Fibroblast of skin of abdomen (primary cell): ENCODE data around the gene CACNA1B.

Experiments used
- DNase-seq: peaks from one replicate; pipeline ENCODE4 v3.0.0-alpha.2; 2013

The CACNA1B gene

DNA sequence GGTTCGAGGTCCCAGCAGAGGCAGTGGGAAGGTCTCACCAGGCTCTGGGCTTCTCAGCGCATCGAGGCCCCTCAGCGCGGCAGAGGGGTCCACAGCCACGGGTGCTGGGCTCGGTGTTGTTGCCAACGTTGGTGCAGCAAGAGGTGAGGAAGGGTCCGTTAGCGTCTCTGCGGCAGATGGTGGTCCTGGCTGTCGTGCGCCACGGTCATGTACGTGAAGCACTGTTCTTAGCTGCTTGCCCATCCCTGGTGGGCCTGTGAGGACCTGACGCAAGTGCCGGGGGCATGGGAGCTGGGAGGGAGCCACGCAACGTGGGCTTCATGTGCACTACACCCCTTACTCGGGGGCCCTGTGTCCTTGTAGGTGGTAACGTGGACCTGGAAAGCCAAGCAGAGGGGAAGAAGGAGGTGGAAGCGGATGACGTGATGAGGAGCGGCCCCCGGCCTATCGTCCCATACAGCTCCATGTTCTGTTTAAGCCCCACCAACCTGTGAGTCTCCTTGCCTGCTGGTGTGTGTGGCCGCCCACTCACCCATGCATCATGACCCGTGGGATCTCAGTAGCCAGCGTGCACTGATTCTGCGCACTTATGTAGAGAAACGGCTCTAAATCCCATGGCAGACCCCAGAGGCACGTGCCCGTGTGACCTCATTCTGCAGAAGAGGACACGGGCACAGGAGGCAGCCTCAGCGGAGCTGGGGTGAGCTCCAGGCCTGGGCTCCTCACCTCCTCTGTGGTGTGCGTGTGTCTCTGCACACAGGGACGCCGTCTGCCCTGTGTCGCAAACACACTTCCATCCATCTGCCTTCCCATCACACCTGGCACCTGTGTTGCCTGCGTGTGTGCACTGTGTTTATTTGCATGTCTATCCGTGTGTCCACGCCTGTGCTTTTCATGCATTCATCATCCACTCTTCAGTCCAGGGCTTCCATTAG lies 166.1 kb downstream of the CACNA1B start:
- no peak for DNase-seq

DNA sequence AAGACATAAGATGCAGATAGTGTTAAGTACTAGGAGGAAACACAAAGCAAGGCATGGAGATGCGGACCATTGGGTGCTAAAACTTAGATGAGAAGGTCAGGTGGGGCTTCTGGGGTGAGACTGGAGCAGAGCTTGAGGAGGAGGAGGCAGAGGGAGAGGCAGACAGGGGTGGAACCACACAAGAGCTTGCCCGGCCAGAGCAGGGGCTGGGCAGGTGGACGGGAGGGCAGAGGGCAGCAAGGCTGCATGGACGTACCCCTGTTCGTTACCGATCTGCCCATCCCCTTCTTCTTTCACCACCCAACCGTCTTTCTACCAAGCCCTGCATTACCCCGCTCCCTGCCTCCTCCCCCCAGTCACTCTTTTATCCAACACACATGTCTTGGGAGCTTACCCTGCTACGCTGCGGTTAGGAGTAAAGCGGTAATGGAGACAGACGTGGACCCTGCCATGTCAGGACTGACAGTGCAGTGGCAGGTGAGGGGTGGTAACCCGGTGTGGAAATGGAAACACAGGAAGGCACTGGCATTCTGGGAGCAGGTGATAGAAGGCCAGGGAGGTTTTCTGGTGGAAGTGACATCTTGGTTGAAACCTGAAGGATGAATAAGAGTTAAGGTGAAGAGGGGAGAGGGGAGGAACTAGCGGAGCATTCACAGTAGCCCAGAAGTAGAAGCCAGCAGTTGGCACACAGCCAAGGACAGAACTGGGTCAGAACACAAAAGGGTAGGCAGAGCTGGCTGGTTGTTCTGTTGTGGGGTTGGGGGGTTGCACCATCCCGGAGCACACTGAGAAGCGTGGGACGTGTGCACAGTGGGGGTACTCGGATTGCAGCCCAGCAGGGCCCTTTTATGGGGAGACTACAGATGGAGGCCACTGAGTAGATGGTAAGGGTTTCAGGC lies 167.2 kb downstream of the CACNA1B start:
- DNase-seq: no peak

DNA sequence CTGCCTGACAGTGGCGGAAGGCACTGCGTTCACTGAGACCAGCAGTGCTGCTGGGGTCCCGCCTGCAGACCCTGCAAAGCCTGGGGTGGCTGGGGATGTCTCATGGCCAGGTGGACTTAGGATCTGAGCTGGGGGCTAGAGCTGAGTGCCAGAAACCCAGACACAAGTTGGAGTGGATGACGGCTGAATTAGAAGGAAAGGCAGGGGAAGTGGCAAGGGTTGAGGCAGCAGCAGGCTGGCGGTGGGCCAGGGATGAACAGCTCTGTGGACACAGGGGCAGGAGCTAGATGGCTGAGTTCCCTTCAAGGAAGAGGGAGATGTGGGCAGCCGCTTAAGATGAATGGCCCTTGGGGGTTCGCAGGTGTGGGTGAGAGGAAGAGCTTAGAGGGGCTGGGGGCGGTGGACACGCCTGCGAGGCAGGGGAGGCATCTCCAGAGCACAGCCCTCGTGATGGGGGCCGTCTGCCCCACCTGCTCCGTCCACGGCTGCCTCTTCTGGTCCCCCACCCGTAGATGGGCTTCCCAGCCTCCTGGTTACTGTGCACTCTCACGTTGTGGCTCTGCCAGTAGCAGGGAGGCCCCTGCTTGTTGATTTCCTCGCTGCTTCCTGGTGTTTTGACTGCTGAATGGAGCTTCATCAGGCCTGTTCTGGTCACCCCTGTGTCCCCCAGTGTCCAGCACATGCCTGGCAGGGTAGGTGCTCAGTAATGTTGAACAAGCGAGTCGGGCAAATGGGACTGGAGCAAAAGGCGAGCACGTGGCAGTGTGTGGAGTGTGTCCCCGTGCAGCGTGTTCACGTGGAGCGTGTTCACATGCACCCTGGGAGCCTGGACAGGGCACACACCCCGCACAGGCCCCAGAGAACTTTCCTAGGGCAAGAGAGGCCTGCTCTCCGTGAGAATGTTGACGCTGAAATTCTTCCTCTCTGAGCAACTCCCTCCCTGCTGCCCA lies 168.2 kb downstream of the CACNA1B start:
- no peak for DNase-seq

DNA sequence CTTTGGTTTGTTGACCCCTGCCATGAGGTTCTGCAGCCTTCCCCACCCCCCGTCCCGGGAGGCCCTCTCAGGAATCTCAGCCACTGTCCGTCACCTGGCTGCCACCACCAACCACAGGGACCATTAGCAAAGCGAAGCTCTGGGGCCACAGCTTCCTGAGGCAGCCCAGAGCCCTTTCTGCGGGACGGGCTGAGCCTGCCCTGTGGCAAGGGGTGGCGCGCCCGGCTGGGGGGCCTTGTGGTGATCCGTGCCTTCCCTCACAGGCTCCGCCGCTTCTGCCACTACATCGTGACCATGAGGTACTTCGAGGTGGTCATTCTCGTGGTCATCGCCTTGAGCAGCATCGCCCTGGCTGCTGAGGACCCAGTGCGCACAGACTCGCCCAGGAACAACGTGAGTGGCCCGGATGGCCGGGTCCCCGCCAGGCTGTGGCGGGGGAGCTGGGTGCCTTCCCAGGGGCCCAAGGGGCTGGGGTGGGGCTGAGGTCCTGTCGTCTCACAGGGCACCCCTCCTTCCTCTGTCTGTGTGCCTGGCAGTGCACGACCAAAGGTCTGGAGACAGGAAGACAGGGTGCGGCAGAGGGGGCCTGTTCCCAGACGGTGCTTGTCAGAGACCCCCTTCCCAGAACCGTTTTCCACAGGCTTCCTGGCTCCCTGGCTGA lies 169.2 kb downstream of the CACNA1B start:
- no peak for DNase-seq

DNA sequence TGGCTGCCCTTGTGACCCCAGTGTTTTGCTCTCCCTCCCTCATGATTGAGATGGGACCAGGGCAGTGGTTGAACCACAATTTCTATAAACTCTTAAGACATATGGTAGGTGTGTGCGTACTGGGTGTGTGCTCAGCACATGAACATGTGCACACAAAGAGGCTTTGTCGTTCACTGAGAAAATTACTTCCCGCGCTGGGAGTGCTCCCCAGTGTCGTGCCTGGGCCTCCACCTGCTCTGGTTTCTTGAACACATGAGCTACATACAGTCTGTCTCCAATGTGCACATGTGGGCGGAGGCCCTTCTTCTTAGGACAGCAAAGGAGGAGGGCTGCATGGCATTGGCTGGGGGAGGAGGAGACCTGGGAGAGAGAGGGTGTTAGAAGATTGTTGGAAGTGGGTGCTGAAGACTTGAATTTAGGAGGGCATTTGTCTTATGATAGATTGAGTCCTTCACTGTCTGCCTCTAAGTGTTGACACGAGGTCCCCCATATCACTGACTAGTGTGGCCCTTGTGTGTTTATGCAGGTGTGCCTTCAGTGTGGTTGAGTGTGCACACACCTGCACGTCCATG lies 170.0 kb downstream of the CACNA1B start:
- DNase-seq: no peak

DNA sequence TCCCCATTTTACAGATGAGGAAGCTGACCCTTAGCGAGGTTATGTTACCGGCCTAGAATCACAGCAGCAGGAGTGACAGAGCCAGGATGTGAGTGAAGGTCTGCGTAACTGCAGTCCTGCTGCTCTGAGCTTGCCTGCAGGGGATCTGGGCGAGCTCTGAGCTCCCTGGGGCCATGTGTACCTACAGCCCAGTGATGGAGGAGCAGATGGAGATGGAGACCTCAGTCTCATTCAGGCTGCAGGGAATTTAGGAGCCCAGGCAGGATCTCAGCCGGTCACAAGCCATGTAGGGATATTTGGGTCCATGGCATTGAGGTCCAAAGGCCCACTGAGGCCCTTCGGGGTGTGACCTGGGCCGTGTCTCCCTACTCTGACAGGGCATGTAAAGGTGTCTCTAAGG lies 170.6 kb downstream of the CACNA1B start:
- no peak for DNase-seq

DNA sequence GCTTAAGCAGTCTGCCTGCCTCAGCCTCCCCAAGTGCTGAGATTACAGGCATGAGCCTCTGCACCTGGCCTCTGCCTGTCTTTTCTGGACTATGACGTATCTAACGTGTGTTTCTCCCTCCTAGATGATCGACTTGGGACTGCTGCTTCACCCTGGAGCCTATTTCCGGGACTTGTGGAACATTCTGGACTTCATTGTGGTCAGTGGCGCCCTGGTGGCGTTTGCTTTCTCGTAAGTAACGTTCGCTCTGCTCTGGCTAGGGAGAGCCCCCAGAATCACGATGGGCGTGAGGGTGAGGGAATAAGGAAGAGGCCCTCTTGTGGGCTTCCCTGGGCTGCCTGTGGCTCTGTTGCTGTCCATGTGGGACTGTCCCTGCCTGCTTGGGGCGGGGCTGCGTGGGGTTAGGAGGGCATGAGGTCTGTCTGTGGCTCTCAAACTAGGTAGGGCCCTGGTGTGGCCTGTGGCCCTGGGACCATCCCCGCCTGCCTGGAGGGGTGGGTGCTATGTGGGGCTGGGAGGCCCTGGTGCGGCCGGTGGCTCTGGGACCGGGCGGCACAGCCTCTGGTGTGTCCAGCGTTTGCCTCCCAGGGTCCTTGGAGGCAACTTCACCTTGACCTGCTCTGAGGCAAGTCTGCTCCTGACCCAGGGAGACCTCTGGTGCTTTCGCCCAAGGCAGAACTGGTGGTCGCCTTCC lies 171.7 kb downstream of the CACNA1B start:
- DNase-seq: no peak

DNA sequence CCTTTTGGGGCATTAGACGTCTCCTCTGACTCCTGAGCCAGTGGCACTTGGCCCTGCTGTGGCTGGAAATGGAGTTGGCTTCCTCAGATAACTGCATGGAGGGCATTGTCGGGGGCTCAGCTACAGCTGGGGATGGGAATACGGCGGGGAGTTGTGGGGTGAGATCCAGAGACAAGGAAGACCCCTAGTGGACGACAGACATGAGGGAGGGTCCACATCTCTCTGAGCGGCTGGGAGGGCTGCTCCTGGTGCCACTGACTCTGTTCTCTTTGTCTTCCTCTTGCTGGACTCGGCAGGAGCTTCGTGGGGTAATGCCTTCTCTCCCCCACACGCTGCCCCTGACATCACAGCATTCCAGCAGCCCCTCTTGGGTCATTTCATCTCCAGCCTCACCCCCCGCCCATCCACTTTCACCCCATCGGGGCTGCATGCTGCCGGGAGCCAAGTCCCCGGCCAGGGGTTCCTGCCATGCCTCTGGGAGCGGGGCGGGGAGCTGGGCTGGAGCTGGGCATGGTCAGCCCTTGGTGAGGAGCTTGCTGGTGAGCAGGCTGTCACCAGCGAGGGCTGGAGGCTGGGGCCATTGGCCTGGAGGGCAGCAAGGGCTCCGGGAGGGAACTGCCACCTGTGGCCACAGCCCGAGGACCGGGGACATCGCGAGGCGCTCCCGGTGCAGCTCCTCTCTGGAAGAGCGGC lies 172.3 kb downstream of the CACNA1B start:
- DNase-seq: no peak

DNA sequence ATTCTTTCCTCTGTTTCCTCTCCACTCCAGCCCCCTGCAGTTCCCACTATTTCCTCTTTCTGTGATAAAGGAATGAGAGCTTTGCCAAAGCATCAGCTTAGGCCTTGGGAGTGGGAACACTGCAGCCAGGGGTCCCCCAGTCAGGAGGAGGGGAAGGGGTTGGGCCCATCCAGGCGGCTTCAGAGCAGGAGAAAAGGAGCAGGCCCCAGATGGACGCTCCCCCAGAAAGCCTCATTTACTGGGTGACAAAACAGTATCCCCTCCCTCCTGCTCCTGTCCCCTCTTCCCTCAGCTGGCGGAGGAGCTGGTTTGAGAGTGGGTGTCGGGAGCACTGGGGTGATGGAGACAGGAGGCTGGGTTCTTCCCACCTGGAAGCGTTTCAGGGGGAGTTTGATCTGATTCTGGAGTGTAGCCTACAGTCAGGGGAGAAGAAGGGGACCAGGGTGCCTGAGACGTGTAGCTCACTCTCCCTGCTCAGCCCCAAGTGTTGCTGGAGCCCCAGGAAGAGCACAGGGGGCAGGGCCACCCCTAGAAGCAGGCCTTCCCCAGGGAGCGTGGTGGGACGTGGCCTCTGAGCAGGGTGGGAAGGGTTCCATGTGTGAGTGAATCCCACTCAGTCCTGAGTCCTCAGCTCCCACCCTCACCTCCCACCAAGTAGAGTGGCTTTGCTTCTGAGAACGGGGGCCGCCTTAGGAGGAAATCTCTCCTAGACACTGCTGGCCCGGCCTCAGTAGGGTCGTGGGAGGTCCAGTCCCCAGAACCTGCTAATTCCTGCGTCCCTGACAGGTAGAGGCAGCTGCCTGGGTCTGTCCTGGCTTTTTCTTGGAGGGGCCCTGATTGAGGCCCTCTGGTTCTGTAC lies 173.1 kb downstream of the CACNA1B start:
- DNase-seq: no peak

DNA sequence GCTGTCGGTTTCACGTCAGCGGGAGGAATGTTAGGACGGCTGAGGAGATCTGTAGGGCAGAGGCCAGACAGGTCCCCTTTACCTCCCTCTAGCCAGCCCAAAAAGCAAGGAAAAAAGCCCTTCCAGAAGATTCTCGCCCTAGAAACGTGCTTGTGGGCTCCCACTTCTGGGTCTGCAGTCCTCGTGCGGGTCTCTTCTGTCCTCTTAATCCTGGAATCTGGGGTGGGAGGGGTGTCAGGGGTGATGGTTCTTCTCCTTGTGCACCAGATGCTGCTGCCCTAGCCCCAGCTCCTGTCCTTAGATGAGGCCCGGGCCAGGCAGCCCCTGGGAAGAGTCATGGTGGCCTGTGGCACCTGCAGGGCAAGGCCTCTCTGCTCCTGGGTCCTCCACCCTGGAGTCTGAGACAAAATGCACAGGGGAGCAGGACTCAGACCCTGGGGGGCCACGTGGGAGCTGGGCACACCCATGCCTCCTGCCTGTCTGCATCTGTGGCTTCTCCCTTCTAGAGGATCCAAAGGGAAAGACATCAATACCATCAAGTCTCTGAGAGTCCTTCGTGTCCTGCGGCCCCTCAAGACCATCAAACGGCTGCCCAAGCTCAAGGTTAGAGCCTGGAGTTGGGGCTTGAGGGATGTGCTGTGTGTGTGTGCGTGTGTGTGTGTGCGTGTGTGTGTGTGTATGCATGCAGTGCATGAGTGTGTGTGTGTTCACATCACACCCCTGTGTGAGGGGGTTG lies 174.2 kb downstream of the CACNA1B start:
- no peak for DNase-seq

DNA sequence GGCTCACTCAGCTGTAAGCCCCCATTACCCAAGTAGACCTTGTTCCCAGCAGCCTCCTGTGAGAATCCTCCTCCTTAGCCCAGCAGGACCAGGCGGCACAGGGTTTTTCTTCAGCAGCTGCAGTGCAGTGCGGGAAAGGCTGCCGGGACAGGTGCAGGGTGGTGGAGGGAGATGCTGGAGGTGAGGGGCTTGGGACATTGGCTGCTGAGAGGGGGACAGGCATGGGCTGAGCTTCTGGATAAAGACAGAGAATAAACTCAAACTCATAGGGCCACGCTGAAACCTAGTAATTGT lies 174.7 kb downstream of the CACNA1B start:
- DNase-seq: no peak

DNA sequence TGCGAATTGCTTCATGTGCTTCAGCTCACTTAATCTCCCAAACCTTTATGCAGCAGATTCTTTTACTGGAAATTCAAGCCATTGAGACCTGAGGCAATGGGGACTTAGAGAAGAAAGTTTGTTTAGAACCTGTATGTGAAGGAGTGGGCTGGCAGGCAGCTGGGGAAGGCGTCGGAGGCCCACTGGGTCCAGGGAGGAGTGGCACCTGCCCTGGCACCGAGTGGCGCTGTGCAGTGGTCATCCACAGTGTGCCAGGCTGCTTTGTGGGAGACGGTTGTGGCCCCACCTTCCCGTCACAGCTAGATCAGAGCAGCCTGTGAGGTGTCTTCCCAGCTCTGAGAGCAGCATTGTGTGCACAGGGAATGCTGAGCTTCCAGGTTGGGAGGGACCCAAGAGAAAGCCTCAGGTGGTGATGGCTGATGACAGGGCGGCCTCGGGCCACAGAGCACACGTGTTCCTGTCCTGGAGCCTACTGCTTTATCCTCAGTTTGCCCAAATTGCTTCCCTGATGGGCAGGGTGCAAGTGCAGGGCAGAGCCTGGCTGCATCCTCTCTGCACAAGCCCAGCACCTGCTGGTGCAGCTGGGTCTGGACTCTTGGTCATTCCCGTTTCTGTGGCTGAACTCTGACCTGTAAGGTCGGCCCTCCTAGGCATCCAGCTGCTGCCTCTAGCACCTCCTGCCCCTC lies 175.2 kb downstream of the CACNA1B start:
- DNase-seq: no peak

DNA sequence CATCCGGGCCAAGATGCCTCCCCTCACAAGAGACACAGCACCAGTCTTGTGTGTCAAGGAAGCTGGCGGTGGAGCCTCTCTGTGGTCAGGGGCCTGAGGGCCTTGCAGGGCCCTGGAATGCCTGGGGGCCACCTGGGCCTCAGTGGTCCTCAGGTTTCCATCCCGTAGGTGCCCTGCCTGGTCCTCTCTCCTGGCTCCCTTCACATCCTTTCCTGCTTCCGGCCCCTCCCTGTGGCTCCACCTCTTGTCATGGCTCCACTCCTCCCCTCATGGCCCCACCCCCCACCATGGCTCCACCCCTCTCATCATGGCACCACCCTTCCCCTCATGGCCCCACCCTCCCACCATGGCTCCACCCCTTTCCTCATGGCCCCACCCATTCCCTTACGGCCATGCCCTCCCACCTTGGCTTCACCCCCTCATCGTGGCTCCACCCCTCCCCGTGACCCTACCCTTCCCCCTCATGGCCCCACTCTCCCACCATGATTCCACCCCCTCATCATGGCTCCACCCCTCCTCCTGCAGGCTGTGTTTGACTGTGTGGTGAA lies 175.8 kb downstream of the CACNA1B start:
- no peak for DNase-seq

DNA sequence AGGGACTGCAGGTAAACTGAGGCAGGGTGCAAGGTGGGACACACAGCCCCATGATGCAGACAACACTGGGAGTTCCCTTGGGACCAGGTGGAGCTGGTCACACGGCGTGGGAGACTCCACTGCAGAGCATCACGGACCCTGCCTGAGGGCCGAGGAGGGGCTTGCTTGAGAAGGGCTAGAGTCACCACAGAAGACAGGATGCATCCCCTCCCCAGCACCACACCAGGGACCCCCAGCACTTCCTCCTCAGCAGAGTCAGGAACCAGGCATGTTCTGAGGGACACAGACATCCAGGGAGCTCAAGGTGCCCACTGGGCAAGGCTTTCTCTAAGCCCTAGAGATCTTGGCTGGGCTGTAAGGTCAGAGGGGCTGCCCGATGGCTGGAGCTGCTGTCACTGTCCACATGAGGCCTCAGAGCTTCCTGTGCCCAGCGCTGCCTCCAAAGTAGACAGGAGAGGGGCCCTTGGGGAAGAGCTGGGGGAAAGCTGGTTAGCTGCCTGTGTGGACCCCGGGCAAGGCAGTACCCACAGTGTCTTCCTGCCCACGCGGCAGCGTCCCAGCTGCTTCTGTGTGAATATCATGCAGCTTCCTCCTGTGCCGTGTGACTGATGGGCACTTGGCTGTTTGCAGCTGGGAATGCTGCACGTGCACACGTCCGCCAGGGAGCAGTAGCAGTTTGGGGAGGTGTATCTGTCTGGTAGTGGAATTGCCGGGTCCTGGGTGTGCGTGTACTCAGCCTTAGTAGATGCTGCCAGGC lies 176.6 kb downstream of the CACNA1B start:
- no peak for DNase-seq

DNA sequence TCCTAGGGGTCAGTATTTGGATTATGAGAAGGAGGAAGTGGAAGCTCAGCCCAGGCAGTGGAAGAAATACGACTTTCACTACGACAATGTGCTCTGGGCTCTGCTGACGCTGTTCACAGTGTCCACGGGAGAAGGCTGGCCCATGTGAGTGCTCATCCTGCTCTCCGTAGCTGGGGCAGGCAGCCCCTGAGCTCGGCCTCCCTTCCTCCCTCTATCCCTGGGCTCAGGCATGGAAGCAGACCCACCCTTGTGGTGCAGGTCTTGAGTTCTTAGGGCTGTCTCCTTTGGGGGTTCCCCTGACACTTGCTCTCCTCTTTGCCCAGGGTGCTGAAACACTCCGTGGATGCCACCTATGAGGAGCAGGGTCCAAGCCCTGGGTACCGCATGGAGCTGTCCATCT lies 180.1 kb downstream of the CACNA1B start:
- no peak for DNase-seq

DNA sequence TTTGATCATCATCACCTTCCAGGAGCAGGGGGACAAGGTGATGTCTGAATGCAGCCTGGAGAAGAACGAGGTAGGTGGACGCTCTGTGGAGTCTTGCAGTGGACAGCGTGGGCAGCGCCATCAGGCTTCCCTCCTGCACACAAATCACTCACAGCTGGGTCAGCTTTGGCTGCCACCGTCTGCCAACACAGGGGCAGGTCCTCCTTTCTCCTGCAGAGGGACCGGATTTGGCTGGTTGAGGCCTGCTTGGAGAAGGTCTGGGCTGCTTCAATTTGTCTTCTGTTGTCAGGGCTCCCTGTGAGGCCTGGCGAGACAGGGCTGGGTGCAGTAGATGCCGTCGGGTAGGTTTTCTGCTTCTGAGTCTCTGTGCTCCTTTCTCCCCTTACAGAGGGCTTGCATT lies 180.6 kb downstream of the CACNA1B start:
- DNase-seq: no peak

DNA sequence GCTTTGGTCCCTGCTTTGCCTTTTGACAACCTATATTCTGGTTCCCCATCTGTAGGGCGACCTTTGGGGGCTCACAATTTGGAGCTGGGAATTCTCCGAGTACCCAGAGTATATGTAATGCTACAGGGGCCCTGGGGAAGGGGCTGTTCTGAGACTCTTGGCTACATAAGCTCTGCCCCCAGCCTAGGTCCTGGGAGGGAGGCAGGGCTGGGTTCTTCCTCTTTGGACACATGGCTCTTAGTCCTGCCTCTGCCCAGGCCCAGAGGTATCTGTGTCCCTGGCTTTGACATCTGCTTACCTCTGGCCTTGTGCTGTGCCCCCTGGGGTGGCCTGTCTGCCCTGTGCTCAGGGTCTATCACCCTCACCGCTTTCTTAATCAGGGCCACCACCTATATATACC lies 181.6 kb downstream of the CACNA1B start:
- no peak for DNase-seq
